ENCODE measurements around the gene COL4A2.

The COL4A2 gene

DNA sequence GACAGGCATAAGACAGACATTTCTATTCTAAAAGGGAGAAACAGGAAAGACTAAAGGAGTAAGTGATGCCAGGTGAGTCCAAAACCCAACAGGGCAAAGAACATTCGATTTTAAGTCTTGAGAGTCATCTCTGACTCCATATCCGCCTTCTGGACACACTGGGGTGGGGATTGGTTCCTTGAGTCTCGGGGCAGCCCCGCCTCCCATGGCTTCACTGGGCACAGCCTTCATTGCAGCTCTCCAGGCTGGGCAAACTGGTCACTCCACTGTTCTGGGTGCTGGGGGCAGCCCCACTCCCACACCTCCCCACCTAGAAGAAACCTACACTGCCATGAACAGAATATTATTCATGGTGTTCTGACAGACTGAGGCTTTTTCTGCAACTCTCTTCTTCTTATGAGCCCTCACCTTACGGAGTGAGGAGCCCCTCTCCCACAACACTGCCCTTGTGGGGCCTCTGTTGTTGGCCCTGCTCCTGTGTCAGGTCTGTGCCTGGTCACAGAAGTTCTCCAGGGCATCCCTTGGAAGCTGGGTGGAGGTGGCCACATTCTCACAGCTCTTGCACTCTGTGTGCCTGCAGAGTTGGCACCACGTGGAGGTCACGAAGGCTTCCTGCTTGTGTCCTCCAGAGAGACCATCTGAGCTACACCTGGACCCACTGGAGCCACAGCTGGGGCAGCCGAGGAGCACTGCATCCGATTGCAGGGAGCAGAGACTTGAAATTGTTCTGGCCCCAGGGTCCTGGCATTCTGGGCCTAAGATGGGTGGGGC is 95.4 kb downstream of the COL4A2 start:
- DNase-seq (ENCODE audit: low read depth) = no peak

DNA sequence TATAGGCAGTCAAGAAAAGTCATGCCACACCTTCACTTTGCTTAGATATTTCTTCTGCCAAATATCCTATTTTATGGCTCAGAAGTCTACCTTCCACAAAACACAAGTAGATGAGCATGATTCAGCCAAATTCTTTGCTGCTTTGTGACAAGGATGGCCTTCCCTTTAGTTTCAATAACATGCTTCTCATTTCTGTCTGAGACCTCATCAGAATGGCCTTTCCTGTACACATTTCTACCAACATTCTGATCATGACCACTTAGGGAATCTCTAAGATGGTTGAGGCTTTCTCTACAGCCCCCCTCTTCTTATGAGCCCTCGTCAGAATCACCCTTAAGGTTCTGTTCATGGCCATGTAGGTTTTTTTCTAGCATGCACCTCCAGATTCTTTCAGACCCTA is 96.2 kb downstream of the COL4A2 start:
- peak; percentile 37 for DNase-seq (ENCODE audit: low read depth)

DNA sequence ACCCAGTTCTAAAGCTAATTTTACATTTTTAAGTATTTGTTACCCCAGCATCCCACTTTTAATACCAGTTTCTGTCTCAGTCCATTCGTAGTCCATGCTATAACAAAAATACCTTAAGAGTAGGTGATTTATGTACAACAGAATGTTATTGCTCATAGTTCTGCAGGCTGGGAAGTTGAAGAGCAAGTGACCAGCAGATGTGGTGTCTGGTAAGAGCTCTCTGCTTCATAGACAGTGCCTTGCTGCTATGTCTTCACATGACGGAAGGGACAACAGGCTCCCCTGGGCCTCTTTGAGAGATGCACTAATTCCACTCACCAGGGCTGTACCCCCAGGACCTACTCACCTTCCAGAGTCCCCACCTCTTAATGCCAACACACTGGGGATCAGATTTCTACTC is 96.6 kb downstream of the COL4A2 start:
- no peak for DNase-seq (ENCODE audit: low read depth)

DNA sequence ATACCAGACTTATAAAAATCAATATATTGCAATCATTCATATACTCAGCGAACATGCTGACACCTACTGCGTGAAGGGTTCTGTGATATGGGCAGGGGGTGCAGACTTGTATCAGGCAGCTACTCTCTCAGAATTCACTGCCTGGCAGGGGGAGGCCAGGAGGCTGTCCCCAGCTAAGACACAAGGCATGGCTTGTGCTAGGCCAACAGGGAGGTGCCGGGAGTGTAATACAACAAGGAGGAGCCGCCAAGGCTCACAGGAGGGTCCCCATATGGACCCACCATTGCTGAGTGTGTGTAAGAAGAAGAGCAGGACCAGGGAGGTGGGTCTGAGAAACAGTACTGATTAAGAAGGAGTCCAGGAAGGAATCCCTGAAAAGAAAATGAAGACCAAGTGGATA is 97.2 kb downstream of the COL4A2 start:
- DNase-seq (ENCODE audit: low read depth) = no peak

DNA sequence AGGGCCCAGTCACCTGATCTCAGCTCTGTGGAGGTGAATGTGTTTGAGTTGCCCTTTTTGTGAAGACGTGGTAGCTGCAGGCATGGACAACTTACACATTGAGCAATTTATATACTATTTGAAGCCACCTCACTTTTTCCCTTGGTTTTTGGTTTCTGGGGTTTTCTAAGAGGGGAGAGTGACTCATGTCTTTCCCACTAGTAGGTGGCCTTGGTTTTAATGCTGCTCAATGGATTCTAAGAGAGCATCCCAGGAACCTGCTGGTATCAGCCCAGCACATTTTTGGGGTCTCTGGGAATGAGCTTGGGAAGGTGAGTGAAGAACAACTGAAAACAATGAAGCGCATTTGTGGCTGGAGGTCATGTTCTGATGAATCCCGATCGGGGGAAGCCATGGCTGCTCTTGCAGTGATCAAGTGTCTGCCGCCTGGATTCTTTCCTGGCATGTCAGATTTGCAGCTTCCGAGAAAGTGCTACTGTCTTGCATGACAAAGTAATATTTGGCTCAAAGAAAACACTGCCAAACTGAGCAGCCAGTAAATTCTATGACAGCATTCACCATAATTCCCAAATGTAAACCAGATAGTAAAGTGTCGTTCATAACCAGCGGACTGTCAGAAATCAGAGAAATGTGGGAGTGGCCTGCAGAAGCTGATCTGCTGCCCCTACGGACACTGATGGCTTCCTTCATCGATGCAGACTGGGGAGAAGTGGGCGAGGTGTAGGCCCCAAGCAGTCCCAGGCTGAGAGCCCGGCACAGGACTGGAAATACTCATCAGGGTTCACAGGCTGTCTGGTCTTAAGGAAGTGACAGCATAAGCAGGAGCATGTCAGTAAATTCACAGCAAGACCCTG is 98.7 kb downstream of the COL4A2 start:
- DNase-seq (ENCODE audit: low read depth) = peak; percentile 78

DNA sequence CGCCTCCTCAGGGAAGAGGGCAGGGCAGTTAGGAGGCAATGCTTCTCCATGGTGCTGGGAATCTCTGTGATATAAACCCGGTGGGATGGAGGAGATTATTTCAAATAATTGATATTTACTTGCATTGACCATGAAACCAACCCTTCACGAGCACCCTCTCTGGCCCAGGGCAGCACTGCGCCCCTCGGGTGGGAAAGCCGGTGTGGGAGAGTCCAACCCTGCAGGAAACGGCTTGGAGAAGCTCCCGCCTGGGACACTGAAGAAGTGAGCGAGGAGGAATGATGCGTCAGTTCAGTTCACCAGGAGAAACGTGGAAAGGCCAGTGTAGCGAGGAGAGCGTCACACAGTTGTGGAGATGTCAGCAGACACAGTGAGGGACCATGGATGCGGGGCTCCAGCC is 99.9 kb downstream of the COL4A2 start:
- no peak for DNase-seq (ENCODE audit: low read depth)

DNA sequence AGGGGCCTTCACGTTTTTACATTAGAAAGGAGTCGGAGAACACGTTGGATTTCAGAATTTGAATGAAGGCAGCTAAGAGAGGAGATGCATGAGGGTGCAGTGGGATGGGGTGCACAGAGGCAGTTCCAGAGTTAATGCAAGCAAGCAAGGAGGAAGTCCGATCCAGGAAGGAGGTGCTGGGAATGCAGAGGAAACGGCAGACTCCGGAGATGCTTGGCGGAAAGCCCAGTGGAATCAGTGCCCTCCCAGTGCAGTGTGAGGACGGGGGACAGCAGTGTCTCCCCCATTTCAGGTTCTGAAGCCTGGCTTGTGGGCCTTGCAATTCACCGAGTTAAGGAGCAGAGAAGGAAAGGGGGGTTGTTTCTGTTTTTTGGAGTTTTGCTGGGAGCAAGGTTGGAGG is 100.4 kb downstream of the COL4A2 start:
- DNase-seq (ENCODE audit: low read depth) = no peak

DNA sequence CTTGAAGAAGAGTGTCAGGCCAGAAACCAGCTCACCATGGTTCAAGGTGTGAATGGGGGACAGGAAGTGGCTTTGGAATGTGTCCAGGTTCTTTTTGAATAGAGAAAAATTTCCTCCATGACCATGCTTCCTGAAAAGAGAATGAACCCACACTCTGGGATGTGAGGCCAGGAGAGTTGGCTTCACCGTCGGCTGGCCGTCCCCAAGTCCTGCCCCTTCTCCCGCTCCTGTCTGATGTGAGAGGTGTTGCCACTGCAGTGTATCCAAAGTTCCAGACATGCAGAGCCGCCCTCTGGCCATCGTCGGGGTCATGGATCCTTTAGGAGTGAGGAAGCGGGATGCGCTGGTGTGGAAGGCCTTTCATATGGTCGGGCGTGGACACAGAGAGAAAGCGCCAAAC is 101.2 kb downstream of the COL4A2 start:
- DNase-seq (ENCODE audit: low read depth) = no peak

DNA sequence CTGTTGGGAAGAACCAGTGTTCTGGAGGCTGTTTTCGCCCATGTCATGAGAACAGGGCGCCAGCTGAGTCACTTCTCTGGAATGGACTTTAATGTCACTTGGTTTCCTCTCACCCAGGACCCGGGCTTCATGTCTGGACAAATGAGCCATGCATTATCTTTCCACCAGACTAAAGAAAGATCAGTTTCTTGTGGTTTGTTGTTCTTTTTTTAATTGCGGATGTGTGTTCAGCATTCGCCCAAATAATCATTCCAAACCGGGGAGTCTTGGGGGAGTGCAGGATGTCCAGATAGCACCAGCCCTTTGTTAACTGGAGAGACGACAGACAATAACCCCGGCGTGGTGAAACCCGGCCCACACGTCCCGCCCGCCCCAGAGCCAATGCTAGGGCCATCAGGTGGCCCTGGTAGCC is 102.5 kb downstream of the COL4A2 start:
- peak; percentile 64 for DNase-seq (ENCODE audit: low read depth)

DNA sequence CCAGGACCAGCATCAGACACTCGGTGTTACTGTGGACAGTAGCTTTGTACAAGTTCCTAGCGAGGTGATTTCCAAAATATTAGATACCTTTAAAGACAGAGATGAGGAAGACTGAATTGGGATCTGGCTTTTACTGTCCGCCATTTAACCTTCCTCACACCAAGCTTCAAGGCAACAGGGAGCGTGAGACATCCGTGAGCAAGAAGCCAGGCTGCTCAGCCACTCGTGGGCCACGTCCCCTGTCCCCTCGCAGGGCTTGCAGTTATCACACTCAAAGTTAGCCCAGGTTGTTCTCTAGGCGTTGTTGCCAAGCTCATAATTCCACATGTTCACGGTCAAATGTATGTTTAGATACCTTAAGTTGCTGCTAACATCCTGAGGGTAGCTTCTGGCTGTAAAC is 102.9 kb downstream of the COL4A2 start:
- no peak for DNase-seq (ENCODE audit: low read depth)

DNA sequence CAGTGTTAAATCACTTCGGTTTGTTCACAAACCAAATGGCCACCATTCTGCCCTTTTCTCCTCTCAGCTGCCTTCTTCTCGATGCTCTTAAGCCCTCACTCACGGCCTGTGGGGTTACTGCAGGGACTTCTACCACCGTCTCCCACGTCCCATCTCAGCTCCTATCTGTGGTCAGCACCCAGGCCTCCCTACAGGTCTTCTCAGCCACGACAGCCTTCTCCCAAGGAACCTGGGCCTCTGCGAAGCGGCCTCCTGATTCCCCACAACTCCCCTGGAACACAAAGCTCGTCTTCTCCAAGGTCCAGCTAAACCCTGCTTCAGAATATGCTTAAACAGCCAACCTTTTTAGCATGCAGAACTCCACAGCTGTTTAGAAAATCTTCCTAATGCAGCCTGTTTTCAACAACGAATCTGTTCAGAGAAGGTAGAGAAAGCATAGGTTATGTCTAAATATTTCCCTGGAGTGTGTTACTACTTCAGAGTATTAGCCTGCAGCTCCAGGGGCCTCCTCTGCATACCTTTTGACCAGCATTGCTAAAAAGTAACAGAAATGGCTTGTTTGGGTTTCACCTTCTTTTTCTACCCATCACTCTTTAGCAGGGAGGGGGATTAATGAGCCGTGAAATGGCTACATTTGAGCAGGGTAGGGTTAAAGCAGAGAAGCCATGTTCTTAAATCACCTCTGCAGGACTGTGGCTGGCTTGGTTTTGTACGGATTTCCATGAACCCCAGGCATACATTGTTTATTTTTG is 104.0 kb downstream of the COL4A2 start:
- no peak for DNase-seq (ENCODE audit: low read depth)

DNA sequence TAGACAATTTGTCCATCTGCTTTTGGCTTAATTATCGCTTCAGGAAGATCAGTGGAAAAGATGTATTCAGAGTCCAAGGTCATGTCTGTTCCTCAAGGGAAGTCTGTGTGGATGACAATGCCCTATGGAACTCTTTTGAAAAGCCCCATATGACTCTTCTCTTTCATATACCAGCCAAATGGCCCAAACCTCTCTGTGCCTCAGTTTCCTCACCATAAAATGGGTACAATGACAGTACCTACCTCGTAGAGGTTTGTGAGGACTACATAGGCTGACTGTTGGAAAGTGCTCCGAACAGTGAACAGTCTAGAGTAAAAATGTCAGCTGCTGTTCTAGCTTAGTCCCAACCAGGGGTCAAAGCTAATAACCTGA is 104.6 kb downstream of the COL4A2 start:
- DNase-seq (ENCODE audit: low read depth) = no peak

DNA sequence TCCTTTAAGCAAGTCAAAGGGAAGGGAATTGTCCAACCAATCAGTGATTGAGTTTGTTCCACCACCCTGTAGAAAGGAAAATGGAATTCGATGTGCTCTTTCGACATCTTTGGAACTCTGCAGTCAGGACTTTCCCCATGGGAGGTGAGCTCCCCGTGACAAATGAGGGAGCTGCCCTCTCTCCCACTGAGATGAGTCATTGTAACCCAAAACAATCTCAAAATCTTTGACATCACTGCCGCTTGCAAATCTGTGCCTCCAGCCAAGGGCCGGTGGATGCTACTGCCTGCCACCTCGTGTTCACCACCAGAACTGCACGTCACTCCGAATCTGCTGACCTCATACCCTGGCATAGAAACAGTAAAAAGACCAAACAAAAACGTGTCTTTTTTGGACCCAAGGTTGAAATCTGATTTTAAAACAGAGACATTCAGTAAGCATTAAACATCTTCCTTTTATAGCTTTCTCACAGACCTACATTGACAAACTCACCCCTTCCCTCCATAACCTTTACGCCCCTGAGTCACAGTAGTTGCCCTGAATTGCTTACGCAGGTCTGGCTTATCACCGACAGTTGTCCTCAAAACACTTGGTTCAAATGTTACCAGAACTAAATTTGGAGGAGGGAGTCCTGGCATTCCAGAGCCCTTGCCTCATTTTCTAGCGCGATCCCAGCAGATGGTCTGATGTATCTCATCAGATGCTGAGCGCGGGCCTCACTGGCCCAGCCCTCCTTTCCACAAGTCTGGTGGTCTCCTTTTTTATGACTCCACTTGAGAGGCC is 105.2 kb downstream of the COL4A2 start:
- DNase-seq (ENCODE audit: low read depth) = peak; percentile 100

DNA sequence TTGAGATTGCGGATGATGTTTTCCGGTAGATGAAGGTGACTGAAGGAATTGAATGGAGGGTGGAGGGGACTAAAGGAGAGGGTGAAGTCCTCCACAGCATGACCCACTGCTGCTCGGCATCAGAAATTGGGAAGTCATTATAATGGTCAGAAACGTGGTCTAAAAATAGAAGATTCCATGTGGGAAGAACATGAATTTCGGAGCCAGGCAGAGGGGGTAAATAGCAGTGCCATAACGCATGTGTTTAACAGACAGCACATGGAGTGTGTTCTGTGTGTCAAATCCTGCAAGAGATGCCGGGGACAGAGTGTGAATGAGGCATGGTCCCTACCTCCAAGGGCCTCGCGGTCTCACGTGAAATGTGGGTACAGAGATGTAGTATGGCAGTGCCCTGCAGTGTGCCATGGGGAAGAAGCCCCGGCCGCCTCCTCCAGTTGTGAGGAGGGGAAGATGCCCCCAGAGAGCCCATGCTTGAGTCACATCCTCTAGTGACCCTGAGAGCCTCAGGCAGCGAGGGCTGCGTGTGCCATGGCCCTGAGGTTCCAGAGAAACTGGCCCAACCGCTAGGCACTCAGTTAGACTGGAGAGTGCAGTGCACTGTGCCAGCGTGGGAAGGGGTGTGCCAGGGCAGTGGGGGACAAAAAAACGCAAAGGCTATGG is 106.1 kb downstream of the COL4A2 start:
- DNase-seq (ENCODE audit: low read depth) = no peak

DNA sequence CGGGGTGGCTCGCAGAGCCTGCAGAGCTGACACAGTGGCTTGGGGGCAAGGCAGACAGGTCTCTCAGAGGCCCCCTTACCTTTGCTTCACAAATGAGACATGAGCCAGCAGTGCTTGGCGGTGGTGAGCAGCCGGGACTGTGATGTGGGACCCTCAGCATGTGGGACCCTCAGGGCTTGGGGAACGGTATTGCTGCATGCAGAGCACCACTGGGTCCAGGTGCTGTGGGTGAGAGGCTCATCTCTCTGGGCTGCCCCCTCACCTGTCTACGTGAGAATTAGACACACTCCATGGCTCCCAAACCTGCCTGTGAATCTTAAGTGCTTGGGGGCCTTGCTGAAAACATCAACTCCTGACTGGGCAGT is 106.6 kb downstream of the COL4A2 start:
- no peak for DNase-seq (ENCODE audit: low read depth)

DNA sequence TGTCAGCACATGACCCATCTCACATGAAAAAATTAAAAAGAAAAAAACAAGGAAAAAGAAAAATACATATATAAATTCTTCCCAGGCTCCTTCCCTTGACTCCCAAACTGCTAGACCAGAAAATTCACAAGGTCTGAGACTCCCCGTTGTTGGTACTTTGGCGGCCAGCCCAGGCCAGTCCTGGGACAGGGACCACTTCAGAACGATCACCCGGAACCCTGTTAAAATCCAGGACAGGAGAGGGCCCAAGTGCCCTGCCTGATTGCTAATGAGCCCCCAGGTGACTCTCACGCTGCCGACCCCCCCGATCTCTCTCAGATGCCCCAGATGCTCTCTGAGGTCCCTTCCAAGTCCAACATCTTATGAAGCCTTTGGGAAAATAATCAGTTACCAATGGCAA is 107.2 kb downstream of the COL4A2 start:
- DNase-seq (ENCODE audit: low read depth) = no peak

DNA sequence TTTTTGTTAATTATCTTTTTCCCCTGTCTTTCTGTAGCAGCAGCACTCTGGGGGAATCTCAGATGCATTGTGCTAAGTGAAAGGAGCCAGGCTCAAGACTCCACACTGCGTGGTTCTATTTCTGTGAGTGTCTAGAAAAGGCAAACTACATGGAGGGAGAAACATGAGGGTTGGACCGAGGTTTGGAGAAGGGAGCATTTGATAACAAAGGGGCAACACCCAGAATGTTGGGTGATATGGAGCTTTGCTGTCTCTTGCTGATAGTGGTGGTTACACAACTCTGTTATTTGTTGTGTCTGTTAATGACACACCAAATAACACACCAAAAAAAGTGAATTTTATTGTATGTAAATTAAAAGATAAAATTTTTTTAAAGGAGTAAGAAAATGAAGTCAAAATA is 107.8 kb downstream of the COL4A2 start:
- no peak for DNase-seq (ENCODE audit: low read depth)

DNA sequence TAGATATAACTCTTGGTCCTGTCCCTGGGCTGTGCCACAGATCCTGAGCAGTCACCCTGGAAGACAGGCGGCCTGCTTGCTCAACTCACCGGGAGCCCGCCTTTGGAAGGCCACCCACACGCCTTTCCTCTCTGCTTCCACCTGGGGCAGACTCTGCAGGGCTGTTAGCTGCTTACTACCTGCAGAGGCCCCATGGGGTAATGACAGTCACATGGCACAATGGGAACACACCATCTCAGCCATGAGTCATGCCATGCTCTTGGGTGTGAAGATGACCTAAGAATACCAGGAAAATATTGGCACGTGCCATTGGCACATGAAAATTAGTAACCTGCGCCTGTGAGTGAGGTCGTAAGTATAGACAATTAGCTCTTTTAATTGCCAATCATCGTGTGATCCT is 108.6 kb downstream of the COL4A2 start:
- DNase-seq (ENCODE audit: low read depth) = no peak

DNA sequence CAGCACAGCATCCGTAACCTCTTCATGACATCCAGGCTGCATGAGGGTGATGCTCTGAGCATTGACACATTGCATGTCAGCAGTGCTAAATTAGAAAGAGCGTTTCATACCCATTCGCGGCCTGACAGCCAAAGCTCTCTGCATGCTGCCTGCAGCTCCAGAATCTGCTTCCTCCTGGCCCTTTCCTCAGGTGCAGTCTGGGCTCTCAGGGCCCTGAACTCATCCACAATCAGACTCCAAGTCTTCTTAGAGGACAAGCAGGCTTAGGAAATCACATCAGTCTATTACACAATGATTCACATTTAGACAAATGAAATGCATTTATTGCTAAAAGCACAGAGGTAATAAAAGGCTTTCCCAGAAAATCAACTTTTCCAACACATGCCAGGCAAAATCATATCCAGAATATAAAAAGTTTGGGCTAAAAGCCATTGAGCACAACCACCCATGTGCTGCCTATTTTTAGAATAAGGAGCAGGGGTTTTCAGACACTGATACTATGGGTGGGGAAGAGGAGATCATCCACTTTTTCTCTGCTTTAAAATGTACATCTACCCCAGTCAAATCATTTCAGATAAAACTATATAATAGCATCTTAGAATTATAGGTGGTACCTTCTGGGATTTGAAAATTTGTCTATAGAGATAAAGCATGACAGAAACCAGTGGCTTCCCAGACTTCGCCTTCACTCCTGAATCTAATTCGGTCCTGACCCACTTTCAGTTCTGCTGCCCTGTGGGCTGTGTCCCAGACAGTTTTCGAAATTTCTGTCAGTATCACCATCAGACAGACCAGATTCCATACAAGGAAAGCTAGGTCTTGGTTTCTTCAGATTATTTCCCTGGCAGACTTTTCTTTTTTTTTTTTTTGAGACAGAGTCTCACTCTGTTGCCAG is 109.3 kb downstream of the COL4A2 start:
- DNase-seq (ENCODE audit: low read depth) = peak; percentile 65

DNA sequence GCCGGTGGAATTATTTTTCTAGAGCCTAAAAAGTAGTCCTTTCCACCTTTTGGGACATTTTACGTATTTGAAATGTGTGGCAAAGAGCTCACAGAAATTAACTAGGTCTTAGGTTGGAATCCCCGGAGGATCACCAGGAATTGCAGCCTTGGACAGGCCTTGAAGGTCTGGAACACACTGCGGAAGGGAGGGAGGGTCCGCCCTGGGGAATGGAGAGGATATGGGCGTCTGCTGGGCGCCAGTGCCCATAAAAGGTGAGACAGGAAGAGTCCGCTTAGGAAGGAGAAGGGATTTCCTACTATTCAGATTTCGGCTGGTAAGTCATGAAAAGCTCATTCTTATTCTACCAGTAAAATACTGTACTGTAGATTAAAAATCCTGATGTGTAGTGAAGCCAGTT is 111.9 kb downstream of the COL4A2 start:
- DNase-seq (ENCODE audit: low read depth) = no peak

DNA sequence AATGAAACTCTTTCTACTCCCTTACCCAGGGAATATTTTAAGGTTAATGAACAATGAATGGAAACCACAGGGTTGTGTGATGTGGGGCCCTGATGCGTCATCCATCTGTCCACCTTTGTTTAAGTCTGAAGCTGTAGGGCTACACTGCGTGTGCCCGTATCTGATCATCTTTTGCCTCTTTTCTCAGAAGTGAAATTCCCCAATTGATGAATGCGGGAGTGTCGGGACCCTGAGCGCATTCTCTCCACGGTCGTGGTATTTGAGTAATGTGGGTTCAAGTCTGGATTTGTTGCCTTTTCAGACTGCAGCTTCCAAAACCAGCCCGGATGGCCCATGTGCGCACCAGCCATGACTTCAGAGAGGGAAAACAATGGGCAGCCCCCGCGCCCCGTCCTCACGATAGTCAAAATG is 112.3 kb downstream of the COL4A2 start:
- no peak for DNase-seq (ENCODE audit: low read depth)
